ENCODE results near the gene GOSR2.

GOSR2 gene

GRCh38 chr17:46964315-46965265 is 41.6 kb downstream of the GOSR2 start:
- Histone ChIP-seq H2AFZ (no peak overlapping the region), H3K4me2 (ENCODE audit: low read length) (no peak overlapping the region), H3K27ac (no peak overlapping the region), H3K27me3 (ENCODE audit: control insufficient read depth, insufficient read depth, low read length) (no peaks in the 10 kb centered on the region), H3K9ac (no peak overlapping the region), H3K9me3 (ENCODE audit: control insufficient read depth, low read length) (no peaks in the 10 kb centered on the region), H3K4me3 (ENCODE audit: low read depth, low read length) (no peak overlapping the region), H3K36me3 (ENCODE audit: control insufficient read depth, insufficient read depth, low read length) (no peaks in the 10 kb centered on the region), H3K79me2 (no peaks in the 10 kb centered on the region), H3K4me1 (no peaks in the 10 kb centered on the region)
- no peak for TF ChIP-seq CTCF (IDR thresholded peaks at IDR 0.05)

- Histone ChIP-seq H3K79me2 (no peaks in the 10 kb centered on the region), H3K4me1 (no peaks in the 10 kb centered on the region), H2AFZ (no peak overlapping the region), H3K9me3 (ENCODE audit: control insufficient read depth, low read length) (no peaks in the 10 kb centered on the region), H3K27ac (no peak overlapping the region), H3K4me2 (ENCODE audit: low read length) (no peak overlapping the region), H3K27me3 (ENCODE audit: control insufficient read depth, insufficient read depth, low read length) (no peaks in the 10 kb centered on the region), H3K9ac (no peak overlapping the region), H3K4me3 (ENCODE audit: low read depth, low read length) (no peak overlapping the region), H3K36me3 (ENCODE audit: control insufficient read depth, insufficient read depth, low read length) (no peaks in the 10 kb centered on the region)
- TF ChIP-seq CTCF (IDR thresholded peaks at IDR 0.05): no peak
These were observed 45.4 kb downstream of the GOSR2 start for GRCh38 chr17:46968224-46968834.

- H3K9ac ChIP-seq: no peak overlapping the region
- no peak overlapping the region for H3K4me3 ChIP-seq (ENCODE audit: low read depth, low read length)
- H2AFZ ChIP-seq: no peak overlapping the region
- no peak overlapping the region for H3K27ac ChIP-seq
- TF ChIP-seq CTCF (IDR thresholded peaks at IDR 0.05): no peak
- H3K36me3 ChIP-seq (ENCODE audit: control insufficient read depth, insufficient read depth, low read length): no peaks in the 10 kb centered on the region
- H3K4me1 ChIP-seq: no peaks in the 10 kb centered on the region
- H3K27me3 ChIP-seq (ENCODE audit: control insufficient read depth, insufficient read depth, low read length): no peaks in the 10 kb centered on the region
- no peaks in the 10 kb centered on the region for H3K79me2 ChIP-seq
- no peak overlapping the region for H3K4me2 ChIP-seq (ENCODE audit: low read length)
- H3K9me3 ChIP-seq (ENCODE audit: control insufficient read depth, low read length): no peaks in the 10 kb centered on the region
These were observed 45.9 kb downstream of the GOSR2 start for GRCh38 chr17:46968896-46969295.

GRCh38 chr17:46971647-46972300 is 48.8 kb downstream of the GOSR2 start:
- Histone ChIP-seq H3K4me3 (ENCODE audit: low read depth, low read length) (no peak overlapping the region), H3K9me3 (ENCODE audit: control insufficient read depth, low read length) (no peaks in the 10 kb centered on the region), H3K4me2 (ENCODE audit: low read length) (no peak overlapping the region), H3K27ac (no peak overlapping the region), H3K79me2 (no peaks in the 10 kb centered on the region), H3K9ac (no peak overlapping the region), H3K4me1 (no peaks in the 10 kb centered on the region), H3K36me3 (ENCODE audit: control insufficient read depth, insufficient read depth, low read length) (no peaks in the 10 kb centered on the region), H3K27me3 (ENCODE audit: control insufficient read depth, insufficient read depth, low read length) (no peaks in the 10 kb centered on the region), H2AFZ (no peak overlapping the region)
- TF ChIP-seq CTCF (IDR thresholded peaks at IDR 0.05): no peak
